HG03354 (cell line): Measurements from ENCODE around the gene FOXD4L3.
"Not testable (repeated sequence)": the region's sequence is repeated elsewhere in the genome, so short reads cannot be mapped to it uniquely, and the experiment has no call there.

Experiments used
- ATAC-seq: cut with Tn5 transposase; IDR thresholded peaks from one replicate; pipeline ENCODE4 v1.9.1; 2021; ENCODE audit warnings: mild to moderate bottlenecking; ENCODE audit not compliant: unreplicated experiment, poor library complexity, severe bottlenecking

Gene FOXD4L3

DNA sequence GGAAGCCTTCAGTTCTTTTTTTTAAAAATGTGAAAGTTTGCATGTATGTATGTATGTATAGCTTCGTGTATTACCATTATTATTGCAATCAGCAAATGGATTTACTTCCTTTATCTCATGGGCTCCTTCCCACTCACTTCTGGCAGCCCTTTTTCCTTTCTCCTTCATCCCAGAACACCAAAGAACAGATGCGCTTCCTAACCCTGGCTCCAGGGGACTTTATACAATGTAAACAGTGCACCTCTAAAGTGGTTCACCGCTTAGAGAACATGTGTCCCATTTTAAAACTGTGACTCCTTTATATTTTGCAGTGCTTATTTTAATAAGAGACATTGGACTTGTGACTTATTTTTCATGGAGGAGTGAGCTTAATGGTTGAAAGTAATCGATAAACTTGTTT is 40.6 kb downstream of the FOXD4L3 start:
- not testable (repeated sequence) for ATAC-seq

DNA sequence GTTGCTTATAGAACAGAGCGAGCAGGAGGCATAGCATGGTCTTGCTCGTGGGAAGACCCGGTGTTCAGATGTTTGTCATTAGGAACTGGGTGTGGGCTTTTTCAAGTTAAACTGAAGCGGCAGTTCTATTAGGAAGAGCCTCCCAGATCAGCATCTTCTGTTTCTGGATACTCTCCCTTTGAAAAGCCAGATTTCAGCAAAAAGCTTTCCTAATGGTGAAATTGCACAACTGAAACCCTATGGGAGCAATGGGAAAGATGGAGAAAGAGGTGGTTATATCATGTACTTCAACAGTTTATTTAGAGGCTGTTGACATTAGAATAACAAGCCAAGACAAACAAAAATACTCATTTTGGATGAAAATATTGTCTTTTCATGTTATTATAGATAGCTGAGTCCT is 41.3 kb downstream of the FOXD4L3 start:
- not testable (repeated sequence) for ATAC-seq

DNA sequence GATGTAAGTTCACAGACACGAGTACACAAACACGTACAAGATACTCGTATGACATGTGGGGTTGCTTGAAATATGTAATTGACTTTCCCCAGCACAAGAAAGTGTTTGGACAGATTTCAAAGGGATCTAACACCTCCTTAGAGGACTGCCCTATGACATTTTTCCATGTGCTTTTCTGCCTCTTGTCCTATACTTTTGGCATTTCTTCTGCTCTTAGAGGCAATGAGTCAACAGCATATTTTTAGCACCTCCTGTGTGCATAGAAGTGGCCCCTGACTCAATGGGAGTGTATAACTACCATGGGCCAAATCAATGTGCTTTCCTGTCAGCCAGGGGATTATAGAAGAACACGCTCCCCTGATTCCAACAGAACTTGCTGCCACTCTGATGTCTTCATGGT is 49.0 kb downstream of the FOXD4L3 start:
- ATAC-seq = not testable (repeated sequence)
